Fibroblast of gingiva (primary cell): ENCODE results near the gene ORC3.
"Not testable (repeated sequence)": the region's sequence is repeated elsewhere in the genome, so short reads cannot be mapped to it uniquely, and the experiment has no call there.

Experiments used
- DNase-seq: peaks from one replicate; pipeline ENCODE4 v3.0.0-alpha.2; 2011; ENCODE audit warnings: low read depth

The ORC3 gene

GRCh38 chr6:87600576-87600975 is 10.6 kb downstream of the ORC3 start:
- no peak for DNase-seq

GRCh38 chr6:87606199-87606598 is 16.3 kb downstream of the ORC3 start:
- DNase-seq, result no peak

- no peak for DNase-seq
Measured at GRCh38 chr6:87608802-87609201, 18.9 kb downstream of the ORC3 start.

- not testable (repeated sequence) for DNase-seq
Measured at GRCh38 chr6:87613018-87613417, 23.1 kb downstream of the ORC3 start.

GRCh38 chr6:87617405-87617804 is 27.5 kb downstream of the ORC3 start:
- no peak for DNase-seq

GRCh38 chr6:87618531-87618930 is 28.6 kb downstream of the ORC3 start:
- no peak for DNase-seq

- DNase-seq, result no peak
Measured at GRCh38 chr6:87623248-87623647, 33.3 kb downstream of the ORC3 start.

GRCh38 chr6:87628424-87628823 is 38.5 kb downstream of the ORC3 start:
- DNase-seq, result no peak

GRCh38 chr6:87628881-87629280 is 38.9 kb downstream of the ORC3 start:
- peak; percentile 68 for DNase-seq

- DNase-seq, result no peak
Measured at GRCh38 chr6:87630746-87631145, 40.8 kb downstream of the ORC3 start.

GRCh38 chr6:87633851-87634250 is 43.9 kb downstream of the ORC3 start:
- no peak for DNase-seq

GRCh38 chr6:87636315-87636714 is 46.4 kb downstream of the ORC3 start:
- no peak for DNase-seq

GRCh38 chr6:87637106-87637505 is 47.2 kb downstream of the ORC3 start:
- no peak for DNase-seq

GRCh38 chr6:87639373-87639772 is 49.4 kb downstream of the ORC3 start:
- DNase-seq, result no peak

- DNase-seq, result no peak
Measured at GRCh38 chr6:87641065-87641692, 51.2 kb downstream of the ORC3 start.

GRCh38 chr6:87645080-87645479 is 55.1 kb downstream of the ORC3 start:
- DNase-seq, result no peak

GRCh38 chr6:87653074-87653962 is 63.4 kb downstream of the ORC3 start:
- DNase-seq, result no peak

GRCh38 chr6:87654122-87654521 is 64.2 kb downstream of the ORC3 start:
- DNase-seq, result no peak

- DNase-seq, result no peak
Measured at GRCh38 chr6:87654875-87655454, 65.0 kb downstream of the ORC3 start.

- no peak for DNase-seq
Measured at GRCh38 chr6:87655824-87656223, 65.9 kb downstream of the ORC3 start.

- DNase-seq, result no peak
Measured at GRCh38 chr6:87656857-87657256, 66.9 kb downstream of the ORC3 start.

GRCh38 chr6:87658516-87658915 is 68.6 kb downstream of the ORC3 start:
- DNase-seq, result no peak

GRCh38 chr6:87660226-87660911 is 70.4 kb downstream of the ORC3 start:
- DNase-seq, result peak; percentile 79
